Measurements from ENCODE around the gene CD59.

- no peak for TF ChIP-seq CTCF (IDR thresholded peaks at IDR 0.05)
- TF ChIP-seq POLR2A (IDR thresholded peaks at IDR 0.05) = no peak
- TF ChIP-seq EP300 (IDR thresholded peaks at IDR 0.05) = no peak
These were observed 37.3 kb upstream of the CD59 start for GRCh38 chr11:33773404-33773986.
